Parathyroid adenoma (tissue), 2 donors: ENCODE data around the gene PGAM2.
"Not testable (repeated sequence)": the region's sequence is repeated elsewhere in the genome, so short reads cannot be mapped to it uniquely, and the experiment has no call there.

ENCODE experiments used
- H2AFZ ChIP-seq: fragments of 300-600 bp; sonication (generic); one replicate; pipeline ENCODE4 v1.7.0; 2017; ENCODE audit warnings: antibody characterized with exemption, mild to moderate bottlenecking
- H3K27ac ChIP-seq: fragments of 300-600 bp; sonication (generic); one replicate; pipeline ENCODE4 v1.7.0; 2017
- H3K27me3 ChIP-seq: fragments of 300-600 bp; sonication (generic); one replicate; pipeline ENCODE4 v1.7.0; 2017; ENCODE audit warnings: low read length; ENCODE audit not compliant: control insufficient read depth, insufficient read depth
- H3K36me3 ChIP-seq: fragments of 300-600 bp; sonication (generic); one replicate; pipeline ENCODE4 v1.7.0; 2017; ENCODE audit warnings: low read length; ENCODE audit not compliant: control insufficient read depth, insufficient read depth
- H3K4me1 ChIP-seq: fragments of 300-600 bp; sonication (generic); one replicate; pipeline ENCODE4 v1.7.0; 2017; ENCODE audit warnings: control low read depth
- H3K4me2 ChIP-seq: fragments of 300-600 bp; sonication (generic); one replicate; pipeline ENCODE4 v1.7.0; 2017; ENCODE audit warnings: low read length
- H3K4me3 ChIP-seq: fragments of 300-600 bp; sonication (generic); one replicate; pipeline ENCODE4 v1.7.0; 2017; ENCODE audit warnings: low read depth, low read length
- H3K79me2 ChIP-seq: fragments of 300-600 bp; sonication (generic); one replicate; pipeline ENCODE4 v1.7.0; 2017; ENCODE audit warnings: control low read depth
- H3K9ac ChIP-seq: fragments of 300-600 bp; sonication (generic); one replicate; pipeline ENCODE4 v1.7.0; 2017; ENCODE audit warnings: mild to moderate bottlenecking
- H3K9me3 ChIP-seq: fragments of 300-600 bp; sonication (generic); one replicate; pipeline ENCODE4 v1.7.0; 2017; ENCODE audit warnings: low read length; ENCODE audit not compliant: control insufficient read depth
- TF ChIP-seq, protein P1 (sequence below): fragments of 300-600 bp; sonication (generic); IDR thresholded peaks from one replicate; pipeline ENCODE4 v1.7.0; 2017; ENCODE audit warnings: antibody characterized with exemption, mild to moderate bottlenecking
- donor health status: primary hyperparathyroidism.

The PGAM2 gene

DNA sequence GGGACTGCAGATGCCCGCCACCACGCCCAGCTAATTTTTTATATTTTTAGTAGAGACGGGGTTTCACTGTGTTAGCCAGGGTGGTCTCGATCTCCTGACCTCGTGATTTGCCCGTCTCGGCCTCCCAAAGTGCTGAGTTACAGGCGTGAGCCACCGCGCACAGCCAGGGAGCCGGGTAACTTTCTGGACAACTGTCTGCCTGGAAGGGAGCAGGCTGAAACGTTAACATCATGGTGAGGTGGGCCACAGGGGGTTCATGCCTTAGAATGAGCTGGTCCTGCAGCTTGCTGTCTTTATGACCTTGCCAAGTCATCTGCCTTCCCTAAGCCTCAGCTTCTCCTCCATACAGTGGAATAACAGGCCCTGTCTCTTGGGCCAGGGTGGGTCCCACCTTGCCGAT, 34.0 kb downstream of the PGAM2 start:
- not testable (repeated sequence) for H3K27me3 ChIP-seq

DNA sequence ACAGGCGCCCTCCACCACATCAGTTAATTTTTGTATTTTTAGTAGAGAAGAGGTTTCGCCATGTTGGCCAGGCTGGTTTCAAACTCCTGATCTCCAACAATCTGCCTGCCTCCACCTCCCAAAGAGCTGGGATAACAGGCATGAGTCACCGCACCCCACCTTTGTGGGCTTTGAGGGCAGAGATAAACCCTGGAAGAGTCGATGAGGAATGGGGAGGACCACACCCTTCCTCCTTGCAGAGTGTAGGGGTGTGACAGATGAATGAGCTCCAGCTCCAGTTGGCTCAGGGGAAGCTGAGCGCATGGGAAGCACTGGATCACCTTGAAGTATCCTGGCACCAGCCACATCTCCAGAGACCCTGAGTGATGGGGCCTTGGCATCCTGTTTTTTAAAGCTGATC, 35.3 kb downstream of the PGAM2 start:
- H3K9ac ChIP-seq, H3K36me3 ChIP-seq, H3K4me2 ChIP-seq, H3K27ac ChIP-seq, H3K4me1 ChIP-seq, H3K27me3 ChIP-seq, H3K79me2 ChIP-seq, H2AFZ ChIP-seq, H3K9me3 ChIP-seq, H3K4me3 ChIP-seq: not testable (repeated sequence)

More for the DNA sequence above, 34.0 kb downstream of the PGAM2 start:
- not testable (repeated sequence) for H3K4me3 ChIP-seq, H3K36me3 ChIP-seq, H3K4me2 ChIP-seq, H3K4me1 ChIP-seq, H3K9me3 ChIP-seq, H3K27ac ChIP-seq, H3K9ac ChIP-seq, H2AFZ ChIP-seq, H3K79me2 ChIP-seq

DNA sequence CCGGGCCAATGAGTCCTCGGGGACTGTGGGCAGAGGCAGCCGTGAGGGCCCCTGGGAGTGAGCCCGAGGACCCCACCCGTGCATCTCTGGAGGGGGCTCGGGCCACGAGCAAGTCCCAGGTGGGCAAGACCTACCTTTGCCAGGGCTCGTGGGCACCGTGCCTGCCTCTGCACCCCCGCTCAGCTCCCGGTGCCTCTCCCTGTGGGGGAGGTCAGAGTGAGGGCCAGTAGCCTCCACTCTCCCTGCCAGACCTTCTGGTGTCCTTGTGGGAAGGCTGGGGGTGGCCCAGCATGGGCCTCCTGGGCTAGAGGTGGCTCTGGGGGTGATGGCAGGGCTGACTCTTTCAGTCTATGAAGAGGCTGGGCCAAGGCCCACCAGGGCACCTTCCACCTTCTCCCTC, 35.9 kb downstream of the PGAM2 start:
- not testable (repeated sequence) for H3K27me3 ChIP-seq, H3K4me2 ChIP-seq, H2AFZ ChIP-seq, H3K36me3 ChIP-seq, H3K9me3 ChIP-seq, H3K9ac ChIP-seq, H3K27ac ChIP-seq, H3K4me1 ChIP-seq, H3K79me2 ChIP-seq, H3K4me3 ChIP-seq

DNA sequence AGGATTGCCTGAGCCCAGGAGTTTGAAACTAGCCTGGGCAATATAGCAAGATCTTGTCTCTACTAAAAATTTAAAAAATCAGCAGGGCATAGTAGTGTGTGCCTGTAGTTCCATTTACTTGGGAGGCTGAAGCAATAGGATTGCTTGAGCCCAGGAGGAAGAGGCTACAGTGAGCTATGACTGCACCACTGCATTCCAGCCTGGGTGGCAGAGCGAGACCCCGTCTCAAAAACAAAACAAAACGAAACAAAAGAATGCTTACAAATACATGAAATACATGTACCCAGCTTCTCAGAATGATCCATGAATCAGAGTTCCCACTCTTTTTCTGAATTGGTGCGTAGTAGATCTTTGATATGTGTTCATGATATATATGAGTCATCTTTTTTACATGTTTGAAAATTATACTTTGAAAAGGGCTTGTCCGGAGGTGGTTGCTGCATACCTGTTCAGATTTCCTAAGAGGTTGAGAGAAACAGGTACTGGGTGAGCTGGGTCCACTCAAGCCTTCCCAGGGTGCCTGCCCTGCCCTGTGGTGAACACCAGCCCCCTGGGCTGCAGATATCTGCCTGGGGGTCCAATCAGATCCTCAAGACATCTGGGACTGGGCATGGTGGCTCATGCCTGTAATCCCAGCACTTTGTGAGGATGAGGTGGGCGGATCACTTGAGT, 42.4 kb downstream of the PGAM2 start:
- not testable (repeated sequence) for H3K9me3 ChIP-seq, H3K36me3 ChIP-seq, H3K4me1 ChIP-seq, H3K27me3 ChIP-seq, H3K4me3 ChIP-seq, H2AFZ ChIP-seq, H3K79me2 ChIP-seq, H3K4me2 ChIP-seq, H3K27ac ChIP-seq, H3K9ac ChIP-seq

DNA sequence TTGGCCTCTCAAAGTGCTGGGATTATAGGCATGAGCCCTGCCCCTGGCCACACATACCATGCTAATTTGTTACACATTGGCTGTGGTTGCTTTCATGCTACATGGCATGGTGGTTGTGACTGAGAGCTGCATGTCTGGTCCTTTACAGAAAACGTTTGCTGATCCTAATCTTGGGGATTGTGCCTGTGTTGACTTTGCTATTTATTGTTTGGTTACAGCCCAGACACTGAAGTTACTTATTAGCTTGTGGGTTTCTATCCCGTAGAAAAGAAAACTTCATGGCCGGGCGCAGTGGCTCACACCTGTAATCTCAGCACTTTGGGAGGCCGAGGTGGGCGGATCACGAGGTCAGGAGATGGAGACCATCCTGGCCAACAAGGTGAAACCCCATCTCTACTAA, 43.3 kb downstream of the PGAM2 start:
- H3K9ac ChIP-seq, H3K79me2 ChIP-seq, H2AFZ ChIP-seq, H3K4me1 ChIP-seq, H3K4me2 ChIP-seq, H3K27me3 ChIP-seq, H3K27ac ChIP-seq, H3K9me3 ChIP-seq, H3K4me3 ChIP-seq, H3K36me3 ChIP-seq: not testable (repeated sequence)

DNA sequence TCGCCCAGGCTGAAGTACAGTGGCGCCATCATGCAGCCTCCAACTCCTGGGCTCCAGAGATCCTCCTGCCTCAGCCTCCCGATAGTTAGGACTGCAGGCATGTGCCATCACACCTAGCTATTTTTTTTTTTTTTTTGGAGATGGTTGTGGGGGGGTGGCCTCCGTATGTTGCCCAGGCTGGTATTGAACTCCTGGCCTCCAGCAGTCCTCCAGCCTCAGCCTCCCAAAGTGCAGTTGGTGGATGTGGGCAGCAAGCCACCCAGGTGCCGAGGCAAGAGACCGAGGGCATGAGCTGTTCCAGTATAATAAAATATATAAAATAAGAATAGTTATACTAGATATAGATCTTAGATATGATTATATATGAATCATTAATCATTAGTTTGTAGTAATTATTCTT, 45.5 kb downstream of the PGAM2 start:
- not testable (repeated sequence) for H3K4me3 ChIP-seq, H3K27me3 ChIP-seq, H3K36me3 ChIP-seq, H3K9me3 ChIP-seq, H3K79me2 ChIP-seq, H3K4me1 ChIP-seq, H3K9ac ChIP-seq, H3K27ac ChIP-seq, H3K4me2 ChIP-seq, H2AFZ ChIP-seq

DNA sequence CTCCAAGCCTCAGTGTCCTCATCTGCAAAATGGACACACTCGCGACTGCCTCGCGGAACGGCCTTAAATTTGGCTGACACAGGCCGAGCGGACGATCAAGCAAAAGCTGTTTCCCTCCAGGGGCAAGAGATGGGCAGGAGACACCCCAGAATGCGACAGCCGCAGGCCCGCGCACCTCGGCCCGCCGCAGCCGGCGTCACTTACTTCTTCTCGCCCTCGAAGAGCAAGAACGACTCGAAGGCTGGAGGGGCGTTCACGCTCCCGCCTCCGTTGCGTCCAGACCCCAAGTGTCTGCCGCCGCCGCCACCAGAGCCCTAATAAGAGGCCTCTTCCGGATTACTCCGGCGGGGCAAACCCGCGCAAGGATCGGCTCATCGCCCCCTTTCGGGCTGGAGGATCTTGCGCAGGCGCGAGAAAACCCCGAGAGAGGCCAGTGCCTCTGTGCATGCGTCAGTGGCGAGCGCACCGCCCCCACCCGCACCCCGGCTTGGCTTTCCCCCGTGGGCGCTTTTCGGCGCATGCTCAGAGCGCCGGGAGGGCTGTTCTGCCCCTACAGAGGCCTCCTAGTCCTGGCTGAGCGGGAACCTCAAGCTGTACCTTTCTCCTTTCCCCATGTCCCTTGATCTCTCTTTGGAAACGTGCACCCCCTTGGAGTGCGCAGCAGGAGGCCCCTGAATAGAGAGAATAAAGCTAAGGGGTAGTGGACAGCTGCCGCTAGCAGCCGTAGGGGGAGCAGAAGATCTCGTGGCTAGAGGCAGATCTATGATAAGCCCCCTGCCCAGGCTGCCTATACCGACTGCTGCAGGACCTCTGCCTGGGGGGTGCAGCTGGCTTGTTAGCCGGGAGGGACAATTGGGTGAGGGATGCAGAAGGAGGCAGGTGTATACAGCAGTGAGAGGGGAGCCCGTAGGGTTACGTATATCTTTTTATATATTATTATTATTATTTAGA, 46.2 kb downstream of the PGAM2 start:
- not testable (repeated sequence) for H3K36me3 ChIP-seq, H3K4me1 ChIP-seq, H3K79me2 ChIP-seq, H3K9me3 ChIP-seq, H3K27me3 ChIP-seq
- H3K9ac ChIP-seq, result peak overlapping the region; percentile 4
- H3K4me2 ChIP-seq, result peak overlapping the region; percentile 62
- TF ChIP-seq, protein P1, sequence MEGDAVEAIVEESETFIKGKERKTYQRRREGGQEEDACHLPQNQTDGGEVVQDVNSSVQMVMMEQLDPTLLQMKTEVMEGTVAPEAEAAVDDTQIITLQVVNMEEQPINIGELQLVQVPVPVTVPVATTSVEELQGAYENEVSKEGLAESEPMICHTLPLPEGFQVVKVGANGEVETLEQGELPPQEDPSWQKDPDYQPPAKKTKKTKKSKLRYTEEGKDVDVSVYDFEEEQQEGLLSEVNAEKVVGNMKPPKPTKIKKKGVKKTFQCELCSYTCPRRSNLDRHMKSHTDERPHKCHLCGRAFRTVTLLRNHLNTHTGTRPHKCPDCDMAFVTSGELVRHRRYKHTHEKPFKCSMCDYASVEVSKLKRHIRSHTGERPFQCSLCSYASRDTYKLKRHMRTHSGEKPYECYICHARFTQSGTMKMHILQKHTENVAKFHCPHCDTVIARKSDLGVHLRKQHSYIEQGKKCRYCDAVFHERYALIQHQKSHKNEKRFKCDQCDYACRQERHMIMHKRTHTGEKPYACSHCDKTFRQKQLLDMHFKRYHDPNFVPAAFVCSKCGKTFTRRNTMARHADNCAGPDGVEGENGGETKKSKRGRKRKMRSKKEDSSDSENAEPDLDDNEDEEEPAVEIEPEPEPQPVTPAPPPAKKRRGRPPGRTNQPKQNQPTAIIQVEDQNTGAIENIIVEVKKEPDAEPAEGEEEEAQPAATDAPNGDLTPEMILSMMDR, result peak; percentile 68
- H2AFZ ChIP-seq, result peak overlapping the region; percentile 72
- peak overlapping the region; percentile 64 for H3K27ac ChIP-seq
- peak overlapping the region; percentile 74 for H3K4me3 ChIP-seq

DNA sequence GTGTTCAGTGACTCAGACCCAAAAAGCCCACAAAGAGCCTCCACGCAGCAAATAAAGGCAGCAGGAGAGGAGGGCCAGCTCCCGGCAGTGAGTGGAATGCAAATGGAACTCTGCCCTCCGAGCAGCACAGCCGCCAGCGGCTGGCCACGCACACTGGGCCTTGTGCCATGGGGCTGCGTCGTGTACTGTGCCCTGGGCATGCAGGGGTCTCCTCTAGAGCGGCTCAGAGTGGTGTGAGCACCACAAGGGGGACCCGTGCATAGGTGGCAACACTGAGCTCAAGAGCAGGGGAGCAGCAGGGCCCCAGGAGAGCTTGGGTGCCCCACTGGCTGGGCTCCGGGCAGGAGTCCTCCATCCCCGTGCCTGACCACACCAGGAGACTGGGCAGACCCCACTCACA, 50.3 kb downstream of the PGAM2 start:
- H3K36me3 ChIP-seq, H2AFZ ChIP-seq, H3K27ac ChIP-seq, H3K9ac ChIP-seq, H3K9me3 ChIP-seq, H3K27me3 ChIP-seq, H3K79me2 ChIP-seq, H3K4me1 ChIP-seq, H3K4me2 ChIP-seq, H3K4me3 ChIP-seq: not testable (repeated sequence)
